ENCODE measurements around the gene SLC27A5.
"Not testable (repeated sequence)": the region's sequence is repeated elsewhere in the genome, so short reads cannot be mapped to it uniquely, and the experiment has no call there.

Gene SLC27A5

GRCh38 chr19:58484349-58484748 is 27.4 kb downstream of the SLC27A5 start:
- not testable (repeated sequence) for DNase-seq

GRCh38 chr19:58483776-58484175 is 28.0 kb downstream of the SLC27A5 start:
- no peak for DNase-seq

- DNase-seq, result no peak
Observed at GRCh38 chr19:58482372-58482771, 29.4 kb downstream of the SLC27A5 start.

- DNase-seq, result no peak
Observed at GRCh38 chr19:58480831-58481230, 31.0 kb downstream of the SLC27A5 start.

GRCh38 chr19:58480481-58480830 is 31.3 kb downstream of the SLC27A5 start:
- no peak for DNase-seq

- no peak for DNase-seq
Observed at GRCh38 chr19:58479736-58480480, 31.9 kb downstream of the SLC27A5 start.

GRCh38 chr19:58479303-58479702 is 32.5 kb downstream of the SLC27A5 start:
- DNase-seq, result no peak

- no peak for DNase-seq
Observed at GRCh38 chr19:58477871-58478270, 33.9 kb downstream of the SLC27A5 start.

- no peak for DNase-seq
Observed at GRCh38 chr19:58477130-58477529, 34.7 kb downstream of the SLC27A5 start.

- no peak for DNase-seq
Observed at GRCh38 chr19:58476498-58477015, 35.2 kb downstream of the SLC27A5 start.

- peak; percentile 97 for DNase-seq
Observed at GRCh38 chr19:58475714-58476497, 35.9 kb downstream of the SLC27A5 start, which contains the start of gene ZNF446. ZNF446 (plus strand) TSS chr19:58476352; CDS start chr19:58477219, 867 bp downstream.

GRCh38 chr19:58474997-58475713 is 36.6 kb downstream of the SLC27A5 start:
- no peak for DNase-seq

- DNase-seq, result no peak
Observed at GRCh38 chr19:58474291-58474996, 37.3 kb downstream of the SLC27A5 start.

GRCh38 chr19:58473775-58474174 is 38.0 kb downstream of the SLC27A5 start:
- no peak for DNase-seq

GRCh38 chr19:58471736-58472135 is 40.1 kb downstream of the SLC27A5 start:
- no peak for DNase-seq

GRCh38 chr19:58470837-58471543 is 40.8 kb downstream of the SLC27A5 start:
- not testable (repeated sequence) for DNase-seq

- DNase-seq, result no peak
Observed at GRCh38 chr19:58469241-58470013, 42.4 kb downstream of the SLC27A5 start.

- DNase-seq, result no peak
Observed at GRCh38 chr19:58468216-58468839, 43.5 kb downstream of the SLC27A5 start.

- peak; percentile 95 for DNase-seq
Observed at GRCh38 chr19:58466760-58467589, 44.8 kb downstream of the SLC27A5 start, which contains the start of gene ZNF324. ZNF324 (plus strand) TSS chr19:58467080; CDS start chr19:58469186, 2,106 bp downstream.

Data from NK-92 treated with Interleukin-12 subunit alpha and Interleukin-12 subunit beta, amount 100 ng/mL, for 24 hours (cell line).